CD14-positive monocyte (primary cell): ENCODE data around the gene TRIM37. TPM values are rescaled to one million over a fixed set of nuclear protein-coding genes. Genes with fewer than 3 reads are reported as not detected.

ENCODE experiments used
- DNase-seq, 3 donors: peaks; one replicate each; pipeline ENCODE4 v3.0.0-alpha.2; 2011 to 2022
- H2AFZ ChIP-seq: 2 replicates; pipeline ENCODE4 v1.6.0; 2012; ENCODE audit warnings: mild to moderate bottlenecking, low read depth, low read length, inconsistent platforms; ENCODE audit not compliant: insufficient read depth, poor library complexity, severe bottlenecking
- H3K27ac ChIP-seq, 2 donors: 1 replicate in 1 of 2; 2 replicates in 1 of 2; pipeline ENCODE4 v1.5.1; 2012 to 2013; ENCODE audit warnings: low read length in 2 of 2, control low read depth in 1 of 2, inconsistent platforms in 1 of 2, low read depth in 1 of 2, mild to moderate bottlenecking in 1 of 2
- H3K27me3 ChIP-seq, 2 donors: one replicate each; pipeline versions ENCODE4 v1.6.0 to v1.6.1; 2011 to 2013; ENCODE audit warnings: low read length in 2 of 2; ENCODE audit not compliant: control insufficient read depth in 2 of 2, insufficient read depth in 2 of 2
- H3K36me3 ChIP-seq, 2 donors: replicated peaks in 1 of 2; 1 replicate in 1 of 2; 2 replicates in 1 of 2; pipeline versions ENCODE4 v1.5.1 to v1.6.1; 2012 to 2013; ENCODE audit warnings: low read length in 2 of 2, control low read depth in 1 of 2, inconsistent platforms in 1 of 2, mild to moderate bottlenecking in 1 of 2; ENCODE audit not compliant: insufficient read depth in 2 of 2, control insufficient read depth in 1 of 2
- H3K4me1 ChIP-seq, 2 donors: 1 replicate in 1 of 2; 2 replicates in 1 of 2; pipeline versions ENCODE4 v1.5.1 to v1.6.1; 2012 to 2013; ENCODE audit warnings: low read length in 2 of 2, control low read depth in 1 of 2, inconsistent platforms in 1 of 2, mild to moderate bottlenecking in 1 of 2, moderate library complexity in 1 of 2; ENCODE audit not compliant: insufficient read depth in 2 of 2, control insufficient read depth in 1 of 2
- H3K4me2 ChIP-seq: replicated peaks from 2 replicates; pipeline ENCODE3; 2012; ENCODE audit warnings: low read length, moderate library complexity, mild to moderate bottlenecking; ENCODE audit not compliant: poor library complexity, severe bottlenecking; ENCODE audit errors: extremely low read depth
- H3K4me3 ChIP-seq, 3 experiments: fragments of 200-600 bp in 1 of 3; sonication (generic) in 1 of 3; replicated peaks in 1 of 3; 1 replicate in 2 of 3; 2 replicates in 1 of 3; pipeline ENCODE4 v1.5.1; 2011 to 2013; ENCODE audit warnings: low read length in 3 of 3, mild to moderate bottlenecking in 3 of 3, control low read depth in 2 of 3, low read depth in 2 of 3, inconsistent platforms in 1 of 3, moderate library complexity in 1 of 3
- H3K79me2 ChIP-seq: 2 replicates; pipeline ENCODE4 v1.6.0; 2012; ENCODE audit warnings: mild to moderate bottlenecking, control low read depth, inconsistent platforms, low read length, moderate library complexity; ENCODE audit not compliant: insufficient read depth
- H3K9ac ChIP-seq: 2 replicates; pipeline ENCODE4 v1.6.0; 2017; ENCODE audit warnings: low read length, mild to moderate bottlenecking; ENCODE audit not compliant: insufficient read depth, poor library complexity, severe bottlenecking
- H3K9me3 ChIP-seq, 2 donors: replicated peaks in 1 of 2; 1 replicate in 1 of 2; 2 replicates in 1 of 2; pipeline versions ENCODE4 v1.5.1 to v1.6.1; 2012 to 2013; ENCODE audit warnings: low read length in 2 of 2, control low read depth in 1 of 2; ENCODE audit not compliant: control insufficient read depth in 1 of 2, insufficient read depth in 1 of 2
- H4K20me1 ChIP-seq: 2 replicates; pipeline ENCODE4 v1.6.0; 2012; ENCODE audit warnings: mild to moderate bottlenecking, low read length, control low read depth, moderate library complexity; ENCODE audit not compliant: insufficient read depth
- H3K27ac Mint-ChIP-seq, 7 donors: one replicate each; pipeline ENCODE4 v1.8.0; 2020; ENCODE audit warnings: mild to moderate bottlenecking in 7 of 7, mixed read lengths in 7 of 7, moderate library complexity in 6 of 7, inconsistent platforms in 2 of 7
- H3K27me3 Mint-ChIP-seq, 3 donors: one replicate each; pipeline ENCODE4 v1.8.0; 2021 to 2022; ENCODE audit warnings: low read depth in 3 of 3, mild to moderate bottlenecking in 3 of 3, mixed read lengths in 3 of 3, moderate library complexity in 3 of 3, inconsistent platforms in 1 of 3
- H3K36me3 Mint-ChIP-seq, 2 donors: one replicate each; pipeline ENCODE4 v1.8.0; 2020; ENCODE audit warnings: mixed read lengths in 2 of 2, inconsistent platforms in 1 of 2, mild to moderate bottlenecking in 1 of 2
- H3K4me1 Mint-ChIP-seq: one replicate; pipeline ENCODE4 v1.8.0; 2020; ENCODE audit warnings: mild to moderate bottlenecking, mixed read lengths
- H3K4me3 Mint-ChIP-seq, 2 donors: one replicate each; pipeline ENCODE4 v1.8.0; 2020; ENCODE audit warnings: mild to moderate bottlenecking in 2 of 2, mixed read lengths in 2 of 2, moderate library complexity in 1 of 2
- H3K9me3 Mint-ChIP-seq, 7 donors: one replicate each; pipeline ENCODE4 v1.8.0; 2020 to 2022; ENCODE audit warnings: mixed read lengths in 7 of 7, mild to moderate bottlenecking in 6 of 7, moderate library complexity in 6 of 7, inconsistent platforms in 2 of 7
- WGBS: methylation state at CpG from one replicate; pipeline ENCODE4 v1.1.5; 2013; ENCODE audit warnings: missing lambda C conversion rate; ENCODE audit not compliant: insufficient coverage; 5-methylcytosine and 5-hydroxymethylcytosine counted together
- intact Hi-C, 2 donors: fragments of 100-400 bp; cut with micrococcal nuclease; formaldehyde crosslinking; loops; one replicate each; pipeline versions ENCODE4 v1.15.0 to v1.15.1; 2023
- polyA plus RNA-seq, 3 donors: library from polyadenylated mRNA; depleted of rRNA in 1 of 3; unstranded in 2 of 3; stranded (reverse) in 1 of 3; fragments of 300-500 nt in 2 of 3; fragments of >200 nt in 1 of 3; fragmentation: Illumina TruSeq in 2 of 3; gene quantifications; 1 replicate in 2 of 3; 2 replicates in 1 of 3; pipeline ENCODE4 v1.2.3, GENCODE V29; 2012 to 2021
- TF ChIP-seq, protein P1 (sequence below): fragments of 200-600 bp; IDR thresholded peaks from one replicate; pipeline ENCODE4 v1.8.0; 2022; ENCODE audit warnings: antibody characterized with exemption, mild to moderate bottlenecking

Gene TRIM37
- polyA plus RNA-seq, 3 donors = 2.7 to 6.1 (median 5.3) TPM

GRCh38 chr17:59018019-59018418, 88.7 kb downstream of the TRIM37 start:
- no peaks in the 10 kb centered on the region for H3K4me1 ChIP-seq
- no CpG with 5 or more reads among the region's 1 CpG for WGBS
- Mint-ChIP-seq H3K27me3 (peaks cover 0 to 2% (median 0%) of the 10 kb centered on the region in 3 donors), H3K27ac (no peak overlapping the region), H3K9me3 (peaks cover 0 to 5% (median 2%) of the 10 kb centered on the region in 7 donors), H3K4me1 (no peaks in the 10 kb centered on the region), H3K36me3 (peaks cover 28 to 42% of the 10 kb centered on the region in 2 donors), H3K4me3 (no peak overlapping the region)
- no peak overlapping the region for H3K4me2 ChIP-seq
- H3K27me3 ChIP-seq = no peaks in the 10 kb centered on the region
- H3K79me2 ChIP-seq = no peaks in the 10 kb centered on the region
- TF ChIP-seq, protein P1, sequence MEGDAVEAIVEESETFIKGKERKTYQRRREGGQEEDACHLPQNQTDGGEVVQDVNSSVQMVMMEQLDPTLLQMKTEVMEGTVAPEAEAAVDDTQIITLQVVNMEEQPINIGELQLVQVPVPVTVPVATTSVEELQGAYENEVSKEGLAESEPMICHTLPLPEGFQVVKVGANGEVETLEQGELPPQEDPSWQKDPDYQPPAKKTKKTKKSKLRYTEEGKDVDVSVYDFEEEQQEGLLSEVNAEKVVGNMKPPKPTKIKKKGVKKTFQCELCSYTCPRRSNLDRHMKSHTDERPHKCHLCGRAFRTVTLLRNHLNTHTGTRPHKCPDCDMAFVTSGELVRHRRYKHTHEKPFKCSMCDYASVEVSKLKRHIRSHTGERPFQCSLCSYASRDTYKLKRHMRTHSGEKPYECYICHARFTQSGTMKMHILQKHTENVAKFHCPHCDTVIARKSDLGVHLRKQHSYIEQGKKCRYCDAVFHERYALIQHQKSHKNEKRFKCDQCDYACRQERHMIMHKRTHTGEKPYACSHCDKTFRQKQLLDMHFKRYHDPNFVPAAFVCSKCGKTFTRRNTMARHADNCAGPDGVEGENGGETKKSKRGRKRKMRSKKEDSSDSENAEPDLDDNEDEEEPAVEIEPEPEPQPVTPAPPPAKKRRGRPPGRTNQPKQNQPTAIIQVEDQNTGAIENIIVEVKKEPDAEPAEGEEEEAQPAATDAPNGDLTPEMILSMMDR = no peak
- no peak overlapping the region for H2AFZ ChIP-seq
- no peak overlapping the region for H3K27ac ChIP-seq
- intact Hi-C loops = no loop called here
- no peak for DNase-seq
- peaks cover 3 to 17% of the 10 kb centered on the region in 2 donors for H3K36me3 ChIP-seq
- H3K9ac ChIP-seq = no peak overlapping the region
- no peaks in the 10 kb centered on the region for H4K20me1 ChIP-seq
- H3K9me3 ChIP-seq = no peaks in the 10 kb centered on the region
- no peak overlapping the region for H3K4me3 ChIP-seq

DNA sequence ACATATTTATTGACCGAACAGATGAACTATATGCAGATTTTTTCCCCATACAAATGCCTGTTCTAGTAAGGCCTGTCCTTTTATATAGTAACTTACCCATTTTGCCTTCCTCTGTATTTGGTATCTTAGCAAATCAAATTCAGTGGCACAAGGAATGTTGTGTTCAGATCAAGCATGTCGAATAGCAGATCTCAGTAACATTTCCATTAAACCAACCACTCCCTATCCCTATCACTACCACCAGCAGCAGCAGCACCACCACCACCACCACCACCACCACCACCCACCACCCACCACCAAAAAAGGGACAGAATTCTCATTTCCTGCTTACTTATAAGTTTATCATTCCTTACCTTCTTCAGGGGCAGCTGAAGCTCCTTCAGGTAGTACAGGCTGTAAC, 94.7 kb downstream of the TRIM37 start:
- H2AFZ ChIP-seq = no peak overlapping the region
- no peak for DNase-seq
- no peak overlapping the region for H3K4me3 ChIP-seq
- no peaks in the 10 kb centered on the region for H3K9me3 Mint-ChIP-seq
- H3K4me1 ChIP-seq = no peaks in the 10 kb centered on the region
- H3K27ac ChIP-seq = no peak overlapping the region
- no peaks in the 10 kb centered on the region for H3K79me2 ChIP-seq
- H3K36me3 Mint-ChIP-seq = peaks cover 38 to 49% of the 10 kb centered on the region in 2 donors
- intact Hi-C loops = no loop called here
- H3K27me3 ChIP-seq = no peaks in the 10 kb centered on the region
- H3K27ac Mint-ChIP-seq = no peak overlapping the region
- no peaks in the 10 kb centered on the region for H3K4me1 Mint-ChIP-seq
- TF ChIP-seq, protein P1 = no peak
- H3K9ac ChIP-seq = no peak overlapping the region
- no peaks in the 10 kb centered on the region for H3K9me3 ChIP-seq
- no peak overlapping the region for H3K4me2 ChIP-seq
- no peak overlapping the region for H3K4me3 Mint-ChIP-seq
- H3K27me3 Mint-ChIP-seq = no peaks in the 10 kb centered on the region
- H4K20me1 ChIP-seq = no peaks in the 10 kb centered on the region
- H3K36me3 ChIP-seq = peaks cover 15 to 43% of the 10 kb centered on the region in 2 donors
- WGBS = 100% methylated on average over 1 of the region's 2 CpGs
